Effector CD8-positive, alpha-beta T cell (primary cell): Measurements from ENCODE around the gene COL25A1.

ENCODE experiments used
- DNase-seq: peaks from one replicate; lab custom pipeline; 2025; lab: John Stamatoyannopoulos, UW

Gene COL25A1

GRCh38 chr4:108820492-108821350 lies 481.7 kb downstream of the COL25A1 start:
- no peak for DNase-seq

GRCh38 chr4:108814326-108814725 lies 488.1 kb downstream of the COL25A1 start:
- DNase-seq = no peak

GRCh38 chr4:108813261-108813660 lies 489.2 kb downstream of the COL25A1 start:
- DNase-seq = no peak

- DNase-seq = no peak
Observed at GRCh38 chr4:108811486-108811885, 491.0 kb downstream of the COL25A1 start.

- no peak for DNase-seq
Observed at GRCh38 chr4:108810087-108810486, 492.4 kb downstream of the COL25A1 start.

GRCh38 chr4:108804648-108805273 lies 497.7 kb downstream of the COL25A1 start:
- no peak for DNase-seq

GRCh38 chr4:108799306-108799705 lies 503.2 kb downstream of the COL25A1 start:
- DNase-seq = no peak

GRCh38 chr4:108796173-108796572 lies 506.3 kb downstream of the COL25A1 start:
- no peak for DNase-seq

GRCh38 chr4:108795733-108796132 lies 506.7 kb downstream of the COL25A1 start:
- DNase-seq = no peak

GRCh38 chr4:108794136-108794535 lies 508.3 kb downstream of the COL25A1 start:
- no peak for DNase-seq

GRCh38 chr4:108793415-108793814 lies 509.0 kb downstream of the COL25A1 start:
- no peak for DNase-seq

- DNase-seq = no peak
Observed at GRCh38 chr4:108788731-108789130, 513.7 kb downstream of the COL25A1 start.

- DNase-seq = no peak
Observed at GRCh38 chr4:108787724-108788123, 514.7 kb downstream of the COL25A1 start.

GRCh38 chr4:108787106-108787505 lies 515.4 kb downstream of the COL25A1 start:
- DNase-seq = no peak

- no peak for DNase-seq
Observed at GRCh38 chr4:108786351-108786750, 516.1 kb downstream of the COL25A1 start.

GRCh38 chr4:108783665-108784463 lies 518.6 kb downstream of the COL25A1 start:
- no peak for DNase-seq

GRCh38 chr4:108779958-108780357 lies 522.5 kb downstream of the COL25A1 start:
- no peak for DNase-seq

GRCh38 chr4:108777388-108777787 lies 525.1 kb downstream of the COL25A1 start:
- DNase-seq = no peak

- no peak for DNase-seq
Observed at GRCh38 chr4:108775921-108776320, 526.5 kb downstream of the COL25A1 start.

GRCh38 chr4:108774809-108775530 lies 527.5 kb downstream of the COL25A1 start:
- DNase-seq = no peak

- no peak for DNase-seq
Observed at GRCh38 chr4:108772402-108772801, 530.1 kb downstream of the COL25A1 start.

GRCh38 chr4:108766058-108766457 lies 536.4 kb downstream of the COL25A1 start:
- DNase-seq = no peak
